HCT116 (cell line): Measurements from ENCODE around the gene TMEM184A. TPM values are rescaled to one million over a fixed set of nuclear protein-coding genes. Genes with fewer than 3 reads are reported as not detected.

Experiments used
- ATAC-seq: fragments of 200-7000 bp; cut with Tn5 transposase; 2 replicates; pipeline ENCODE4 v1.9.1; 2020; ENCODE audit warnings: mild to moderate bottlenecking, moderate library complexity
- BruUV-seq: library from RNA; stranded (reverse); fragments of 400-500 nt; replicated peaks from 2 replicates; lab custom pipeline; 2021; lab: Mats Ljungman, UMichigan
- CTCF ChIA-PET: fragments of 300-600 bp; sonication (Branson Sonifier 250); formaldehyde crosslinking; loops from one replicate; lab custom pipeline; 2021; ENCODE audit warnings: antibody characterized with exemption; lab: Charles Lee
- POLR2A ChIA-PET: fragments of 300-600, 350-600 bp; sonication (Branson Sonifier 250); formaldehyde crosslinking; loops from one replicate; lab custom pipeline; 2021; ENCODE audit warnings: antibody characterized with exemption; lab: Charles Lee
- RAD21 ChIA-PET, 2 experiments: fragments of 300-600 bp; sonication (Branson Sonifier 250); formaldehyde crosslinking; loops; one replicate each; lab custom pipeline; 2023; ENCODE audit warnings: low total read pairs in 2 of 2; ENCODE audit not compliant: uncharacterized antibody in 2 of 2, unreplicated experiment in 2 of 2, low non-redundant PET in 1 of 2; lab: Charles Lee
- DNase-seq: peaks from one replicate; pipeline ENCODE4 v3.0.0-alpha.2; 2010; ENCODE audit warnings: low read depth, low spot score
- H2AFZ ChIP-seq: fragments of 200-600 bp; shearing (Covaris generic), sonication (generic); 2 replicates; pipeline ENCODE4 v1.6.1; 2017; ENCODE audit warnings: low read depth, mixed run types, mixed read lengths, antibody characterized with exemption, low read length; ENCODE audit not compliant: poor library complexity, severe bottlenecking
- H3K27ac ChIP-seq: 2 replicates; pipeline ENCODE4 v1.5.1; 2012; ENCODE audit warnings: low read depth, low read length
- H3K27me3 ChIP-seq: fragments of 200-600 bp; sonication (generic); 2 replicates; pipeline ENCODE4 v1.6.1; 2016; ENCODE audit warnings: mixed run types, low read length, mixed read lengths; ENCODE audit not compliant: insufficient read depth
- H3K36me3 ChIP-seq, 2 experiments: fragments of 200-500 bp in 1 of 2; fragments of 200-600 bp in 1 of 2; sonication (Bioruptor generic) in 1 of 2; sonication (generic) in 1 of 2; 2 replicates each; pipeline versions ENCODE4 v1.5.1 to v1.6.1; 2014 to 2016; ENCODE audit warnings: low read length in 2 of 2, inconsistent platforms in 1 of 2, mixed read lengths in 1 of 2, mixed run types in 1 of 2; ENCODE audit not compliant: insufficient read depth in 2 of 2, control insufficient read depth in 1 of 2
- H3K4me1 ChIP-seq, 2 experiments: fragments of 200-600 bp in 1 of 2; sonication (generic) in 1 of 2; 2 replicates each; pipeline versions ENCODE4 v1.5.1 to v1.6.1; 2012 to 2017; ENCODE audit warnings: low read length in 2 of 2, inconsistent platforms in 1 of 2, mild to moderate bottlenecking in 1 of 2, mixed read lengths in 1 of 2, mixed run types in 1 of 2, moderate library complexity in 1 of 2; ENCODE audit not compliant: insufficient read depth in 2 of 2, control insufficient read depth in 1 of 2
- H3K4me2 ChIP-seq: fragments of 200-600 bp; sonication (generic); 2 replicates; pipeline ENCODE4 v1.6.1; 2017; ENCODE audit warnings: mixed run types, low read length, mixed read lengths
- H3K4me3 ChIP-seq, 2 experiments: fragments of 200-600 bp in 1 of 2; sonication (generic) in 1 of 2; replicated peaks in 1 of 2; 2 replicates each; pipeline ENCODE4 v1.5.1; 2011 to 2016; ENCODE audit warnings: low read length in 2 of 2, control low read depth in 1 of 2, low read depth in 1 of 2, mild to moderate bottlenecking in 1 of 2, mixed read lengths in 1 of 2, mixed run types in 1 of 2
- H3K79me2 ChIP-seq: fragments of 200-600 bp; sonication (generic); 2 replicates; pipeline ENCODE4 v1.6.1; 2017; ENCODE audit warnings: mild to moderate bottlenecking, mixed run types, low read length, moderate library complexity, mixed read lengths; ENCODE audit not compliant: insufficient read depth
- H3K9ac ChIP-seq: fragments of 200-600 bp; sonication (generic); 2 replicates; pipeline ENCODE4 v1.6.1; 2016; ENCODE audit warnings: low read length, mixed read lengths
- H3K9me2 ChIP-seq: fragments of 200-600 bp; sonication (generic), shearing (Covaris generic); 2 replicates; pipeline ENCODE4 v1.6.1; 2017; ENCODE audit warnings: mixed run types, mild to moderate bottlenecking, moderate library complexity; ENCODE audit not compliant: insufficient read depth
- H3K9me3 ChIP-seq, 2 experiments: fragments of 200-500 bp in 1 of 2; fragments of 200-600 bp in 1 of 2; sonication (Bioruptor generic) in 1 of 2; sonication (generic) in 1 of 2; 2 replicates each; pipeline ENCODE4 v1.6.1; 2014 to 2017; ENCODE audit warnings: low read length in 2 of 2, mixed read lengths in 2 of 2, inconsistent platforms in 1 of 2, low read depth in 1 of 2, mild to moderate bottlenecking in 1 of 2, mixed run types in 1 of 2, moderate library complexity in 1 of 2; ENCODE audit not compliant: control insufficient read depth in 1 of 2, insufficient read depth in 1 of 2
- H4K20me1 ChIP-seq: fragments of 200-600 bp; sonication (generic), shearing (Covaris generic); 2 replicates; pipeline ENCODE4 v1.6.1; 2017; ENCODE audit warnings: mixed run types, mild to moderate bottlenecking, moderate library complexity; ENCODE audit not compliant: insufficient read depth
- CBX3 ChIP-seq: IDR thresholded peaks from 2 replicates; pipeline ENCODE4 v1.6.1; 2012; ENCODE audit warnings: low read depth
- ELF1 ChIP-seq: IDR thresholded peaks from 2 replicates; pipeline ENCODE4 v1.6.1; 2012; ENCODE audit warnings: low read depth, borderline replicate concordance
- EZH2 ChIP-seq: fragments of 200-600 bp; sonication (generic); IDR thresholded peaks from 2 replicates; pipeline ENCODE4 v1.6.1; 2017; ENCODE audit warnings: antibody characterized with exemption, mixed run types
- EZH2phosphoT487 ChIP-seq: fragments of 200-600 bp; IDR thresholded peaks from 2 replicates; pipeline ENCODE4 v1.6.1; 2018; ENCODE audit warnings: antibody characterized with exemption, borderline replicate concordance
- POLR2A ChIP-seq: IDR thresholded peaks from 2 replicates; pipeline ENCODE4 v1.7.0; 2011; ENCODE audit warnings: borderline replicate concordance; ENCODE audit not compliant: insufficient read depth, insufficient read length; ENCODE audit errors: extremely low read depth
- POLR2AphosphoS5 ChIP-seq: IDR thresholded peaks from 2 replicates; pipeline ENCODE4 v1.6.1; 2011; ENCODE audit warnings: mild to moderate bottlenecking, low read depth, low read length, moderate library complexity
- RAD21 ChIP-seq: IDR thresholded peaks from 2 replicates; pipeline ENCODE4 v1.6.1; 2012; ENCODE audit warnings: low read depth, mild to moderate bottlenecking
- SIN3A ChIP-seq: IDR thresholded peaks from 2 replicates; pipeline ENCODE4 v1.6.1; 2012; ENCODE audit warnings: low read depth
- SP1 ChIP-seq: IDR thresholded peaks from 2 replicates; pipeline ENCODE4 v1.6.1; 2012; ENCODE audit warnings: low read depth
- SRF ChIP-seq: IDR thresholded peaks from 2 replicates; pipeline ENCODE4 v1.6.1; 2012; ENCODE audit warnings: low read depth
- TCF7L2 ChIP-seq: IDR thresholded peaks from 2 replicates; pipeline ENCODE4 v1.7.0; 2011; ENCODE audit warnings: borderline replicate concordance, inconsistent platforms; ENCODE audit not compliant: insufficient read depth, insufficient read length; ENCODE audit errors: extremely low read depth
- YY1 ChIP-seq: IDR thresholded peaks from 2 replicates; pipeline ENCODE4 v1.6.1; 2011; ENCODE audit warnings: low read length, low read depth, moderate library complexity, mild to moderate bottlenecking; ENCODE audit not compliant: insufficient replicate concordance; ENCODE audit errors: extremely low read depth
- ZFX ChIP-seq: fragments of 450-650 bp; IDR thresholded peaks from 2 replicates; pipeline ENCODE4 v1.6.1; 2017
- intact Hi-C: fragments of 100-400 bp; cut with micrococcal nuclease; formaldehyde crosslinking; loops from 2 replicates; pipeline ENCODE4 v1.10.0; 2022
- total RNA-seq: library from RNA; stranded (reverse); gene quantifications from one replicate; pipeline ENCODE4 v1.2.1, GENCODE V29; 2021; ENCODE audit not compliant: unreplicated experiment
- TF ChIP-seq, protein P1 (sequence below): IDR thresholded peaks from 2 replicates; pipeline ENCODE4 v1.6.1; 2012; ENCODE audit warnings: low read depth
- TF ChIP-seq, protein P2 (sequence below): IDR thresholded peaks from 2 replicates; pipeline ENCODE4 v1.6.1; 2012

Gene TMEM184A
- total RNA-seq, 1 experiment from 2014 or later = 34.8 TPM

DNA sequence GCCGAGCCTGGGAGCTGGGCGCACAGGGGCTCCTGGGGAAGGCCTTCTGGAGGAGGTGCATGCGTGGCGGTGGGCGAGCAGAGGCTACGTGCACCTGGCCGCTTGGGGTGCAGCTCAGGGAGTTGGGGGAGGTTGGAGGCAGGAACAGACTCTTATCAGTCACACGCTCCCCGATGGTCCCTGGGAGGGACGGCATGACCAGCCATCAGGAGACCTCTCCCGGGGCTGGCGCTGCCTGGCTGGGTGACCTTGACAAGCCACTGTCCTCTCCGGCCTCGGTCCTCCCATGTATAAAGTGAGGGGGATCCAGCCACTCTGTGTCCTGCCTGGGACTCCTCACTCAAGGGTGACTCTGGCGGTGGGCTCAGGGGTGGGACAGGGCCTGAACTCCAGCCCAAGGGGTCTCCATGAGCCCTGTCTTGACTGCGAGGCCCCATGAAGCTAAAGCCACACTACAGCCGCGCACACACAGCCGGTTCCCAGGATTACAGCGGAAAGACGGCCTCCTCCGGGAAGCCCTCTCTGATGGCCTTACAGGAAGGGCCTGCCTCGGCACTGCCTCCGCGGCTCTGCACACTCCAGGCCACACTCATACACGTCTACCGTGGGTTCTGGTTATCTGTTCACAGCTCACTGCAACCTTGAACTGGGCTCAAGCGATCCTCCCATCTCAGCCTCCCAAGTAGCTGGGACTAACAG is 2.3 kb downstream of the TMEM184A start:
- Histone ChIP-seq H3K27ac (no peak overlapping the region), H3K4me3 (no peak overlapping the region), H3K9me3 (no peaks in the 10 kb centered on the region), H2AFZ (no peak overlapping the region), H3K27me3 (no peaks in the 10 kb centered on the region), H3K9ac (no peak overlapping the region), H3K9me2 (no peaks in the 10 kb centered on the region), H3K4me1 (peaks cover 23 to 43% of the 10 kb centered on the region in 2 experiments), H3K36me3 (no peaks in the 10 kb centered on the region), H4K20me1 (no peaks in the 10 kb centered on the region), H3K79me2 (peaks cover 9% of the 10 kb centered on the region; the same call in 1 of the 2 replicates), H3K4me2 (no peak overlapping the region)
- BruUV-seq = no TSS peak
- POLR2A ChIA-PET = no interaction called here
- TF ChIP-seq EZH2phosphoT487 = no peak
- TF ChIP-seq SP1 = no peak
- TF ChIP-seq POLR2A = no peak
- TF ChIP-seq RAD21 = no peak
- TF ChIP-seq, protein P1, sequence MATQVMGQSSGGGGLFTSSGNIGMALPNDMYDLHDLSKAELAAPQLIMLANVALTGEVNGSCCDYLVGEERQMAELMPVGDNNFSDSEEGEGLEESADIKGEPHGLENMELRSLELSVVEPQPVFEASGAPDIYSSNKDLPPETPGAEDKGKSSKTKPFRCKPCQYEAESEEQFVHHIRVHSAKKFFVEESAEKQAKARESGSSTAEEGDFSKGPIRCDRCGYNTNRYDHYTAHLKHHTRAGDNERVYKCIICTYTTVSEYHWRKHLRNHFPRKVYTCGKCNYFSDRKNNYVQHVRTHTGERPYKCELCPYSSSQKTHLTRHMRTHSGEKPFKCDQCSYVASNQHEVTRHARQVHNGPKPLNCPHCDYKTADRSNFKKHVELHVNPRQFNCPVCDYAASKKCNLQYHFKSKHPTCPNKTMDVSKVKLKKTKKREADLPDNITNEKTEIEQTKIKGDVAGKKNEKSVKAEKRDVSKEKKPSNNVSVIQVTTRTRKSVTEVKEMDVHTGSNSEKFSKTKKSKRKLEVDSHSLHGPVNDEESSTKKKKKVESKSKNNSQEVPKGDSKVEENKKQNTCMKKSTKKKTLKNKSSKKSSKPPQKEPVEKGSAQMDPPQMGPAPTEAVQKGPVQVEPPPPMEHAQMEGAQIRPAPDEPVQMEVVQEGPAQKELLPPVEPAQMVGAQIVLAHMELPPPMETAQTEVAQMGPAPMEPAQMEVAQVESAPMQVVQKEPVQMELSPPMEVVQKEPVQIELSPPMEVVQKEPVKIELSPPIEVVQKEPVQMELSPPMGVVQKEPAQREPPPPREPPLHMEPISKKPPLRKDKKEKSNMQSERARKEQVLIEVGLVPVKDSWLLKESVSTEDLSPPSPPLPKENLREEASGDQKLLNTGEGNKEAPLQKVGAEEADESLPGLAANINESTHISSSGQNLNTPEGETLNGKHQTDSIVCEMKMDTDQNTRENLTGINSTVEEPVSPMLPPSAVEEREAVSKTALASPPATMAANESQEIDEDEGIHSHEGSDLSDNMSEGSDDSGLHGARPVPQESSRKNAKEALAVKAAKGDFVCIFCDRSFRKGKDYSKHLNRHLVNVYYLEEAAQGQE = no peak
- TF ChIP-seq SIN3A = no peak
- TF ChIP-seq, protein P2, sequence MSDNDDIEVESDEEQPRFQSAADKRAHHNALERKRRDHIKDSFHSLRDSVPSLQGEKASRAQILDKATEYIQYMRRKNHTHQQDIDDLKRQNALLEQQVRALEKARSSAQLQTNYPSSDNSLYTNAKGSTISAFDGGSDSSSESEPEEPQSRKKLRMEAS = no peak
- TF ChIP-seq ZFX = no peak
- TF ChIP-seq ELF1 = no peak
- no peak for TF ChIP-seq TCF7L2
- no peak for TF ChIP-seq SRF
- TF ChIP-seq POLR2AphosphoS5 = no peak
- no peak for TF ChIP-seq EZH2
- TF ChIP-seq CBX3 = no peak
- no peak for TF ChIP-seq YY1
- RAD21 ChIA-PET = no interaction called here
- DNase-seq (no peak), ATAC-seq (no peak)
- intact Hi-C loops = loop anchor here (2.0 kb wide), 1 partner anchor 135 kb away; no protein-coding TSS in a partner anchor
- CTCF ChIA-PET = no interaction called here
